Subcutaneous abdominal adipose tissue (tissue), 5 donors: ENCODE data around the gene CD99L2.

ENCODE experiments used
- H3K27ac ChIP-seq: one replicate; pipeline ENCODE4 v1.7.0; 2013; ENCODE audit warnings: low read depth, mild to moderate bottlenecking, inconsistent platforms, low read length, moderate library complexity
- H3K27me3 ChIP-seq, 5 donors: one replicate each; pipeline ENCODE4 v1.7.0; 2013; ENCODE audit warnings: low read length in 5 of 5, inconsistent platforms in 1 of 5; ENCODE audit not compliant: control insufficient read depth in 5 of 5, insufficient read depth in 4 of 5
- H3K36me3 ChIP-seq, 5 donors: one replicate each; pipeline ENCODE4 v1.7.0; 2013; ENCODE audit warnings: low read length in 5 of 5; ENCODE audit not compliant: control insufficient read depth in 5 of 5, insufficient read depth in 5 of 5
- H3K4me1 ChIP-seq, 5 donors: one replicate each; pipeline ENCODE4 v1.7.0; 2013; ENCODE audit warnings: low read length in 5 of 5, mild to moderate bottlenecking in 3 of 5, moderate library complexity in 1 of 5; ENCODE audit not compliant: control insufficient read depth in 5 of 5, insufficient read depth in 5 of 5
- H3K4me3 ChIP-seq, 5 donors: one replicate each; pipeline ENCODE4 v1.7.0; 2013; ENCODE audit warnings: low read length in 5 of 5, low read depth in 1 of 5
- H3K9ac ChIP-seq, 5 donors: one replicate each; pipeline ENCODE4 v1.7.0; 2013; ENCODE audit warnings: low read length in 5 of 5, mild to moderate bottlenecking in 4 of 5, moderate library complexity in 3 of 5
- H3K9me3 ChIP-seq, 5 donors: one replicate each; pipeline ENCODE4 v1.7.0; 2013; ENCODE audit warnings: low read length in 5 of 5; ENCODE audit not compliant: control insufficient read depth in 5 of 5
- donor health status: healthy.
- donor health status: healthy.
- donor health status: healthy.
- donor health status: healthy.
- donor health status: healthy.

Gene CD99L2

GRCh38 chrX:150763303-150763797, 135.1 kb downstream of the CD99L2 start:
- no peaks in the 10 kb centered on the region for H3K9me3 ChIP-seq
- H3K27ac ChIP-seq: no peak overlapping the region
- peaks cover 0 to 16% (median 13%) of the 10 kb centered on the region in 5 donors for H3K4me1 ChIP-seq

DNA sequence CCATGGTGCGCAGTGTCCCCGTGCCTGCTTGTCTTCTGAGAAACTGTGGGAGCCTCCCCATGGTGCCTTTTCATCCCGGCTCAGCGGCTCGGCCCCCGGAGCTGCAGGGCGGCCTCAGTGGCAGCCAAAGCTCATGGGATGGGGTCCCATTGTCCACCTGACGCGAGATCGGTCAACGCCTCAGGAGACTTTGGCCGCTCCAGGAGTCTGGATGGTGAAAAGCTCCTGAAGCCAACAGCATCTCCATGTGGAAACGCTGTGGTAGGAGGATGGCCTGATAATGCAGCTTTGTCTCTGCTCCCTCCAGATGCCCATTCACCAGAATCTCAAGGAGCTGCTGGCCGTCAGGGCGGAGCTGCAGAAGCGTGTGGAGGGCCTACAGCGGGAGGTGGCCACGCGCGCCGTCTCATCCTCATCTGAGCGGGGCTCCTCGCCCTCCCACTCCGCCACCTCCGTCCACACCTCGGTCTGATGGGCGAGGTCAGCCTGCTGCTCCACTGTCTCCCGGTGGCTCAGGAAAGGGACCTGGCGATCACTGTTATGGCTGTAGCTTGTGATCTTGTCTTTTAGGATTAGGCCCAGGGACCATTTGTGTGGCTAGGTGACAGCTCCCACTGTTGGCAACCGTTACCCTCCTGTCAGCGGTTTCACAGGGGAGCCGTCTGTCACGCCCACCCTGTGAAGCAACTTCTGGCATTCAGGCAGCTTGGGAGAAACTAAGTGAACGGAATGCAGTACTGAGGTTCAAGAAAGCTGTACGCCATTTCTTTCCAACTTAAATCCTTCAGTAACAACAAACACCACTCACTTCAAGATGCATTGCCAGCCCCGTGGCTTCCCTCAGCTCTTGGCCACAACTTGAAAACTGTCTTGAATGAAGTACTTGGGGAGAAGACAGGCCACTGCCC, 136.0 kb downstream of the CD99L2 start:
- Histone ChIP-seq H3K27ac (no peak overlapping the region), H3K36me3 (peaks cover 0 to 17% (median 14%) of the 10 kb centered on the region in 5 donors), H3K27me3 (peaks cover 0 to 5% (median 0%) of the 10 kb centered on the region in 5 donors), H3K4me3 (no peak overlapping the region), H3K9me3 (no peaks in the 10 kb centered on the region), H3K4me1 (peaks cover 0 to 16% (median 12%) of the 10 kb centered on the region in 5 donors), H3K9ac (no peak overlapping the region)

More at GRCh38 chrX:150763303-150763797, 135.1 kb downstream of the CD99L2 start:
- no peak overlapping the region for H3K4me3 ChIP-seq
- peaks cover 0 to 5% (median 0%) of the 10 kb centered on the region in 5 donors for H3K27me3 ChIP-seq
- H3K9ac ChIP-seq: no peak overlapping the region
- peaks cover 0 to 12% (median 8%) of the 10 kb centered on the region in 5 donors for H3K36me3 ChIP-seq

DNA sequence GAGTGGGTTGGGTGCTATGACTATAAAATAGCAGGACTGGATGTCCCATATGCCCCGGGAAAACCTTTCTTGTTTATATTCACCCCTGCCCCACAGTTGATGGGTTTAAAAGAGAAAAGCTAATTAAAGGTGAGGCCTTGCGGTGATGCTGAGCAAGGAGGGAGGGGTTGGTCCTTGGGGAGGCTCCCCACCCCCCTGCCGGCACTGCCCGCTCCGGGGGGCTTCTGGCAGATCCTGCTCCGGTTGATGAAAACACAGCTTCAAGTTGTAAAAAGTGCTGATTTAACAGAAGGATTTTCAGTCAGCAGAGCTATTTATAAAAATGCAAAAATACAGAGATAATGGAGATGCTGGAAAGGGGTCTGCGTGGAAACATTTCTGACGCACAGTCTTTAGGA, 136.7 kb downstream of the CD99L2 start:
- H3K27ac ChIP-seq: no peak overlapping the region

GRCh38 chrX:150761176-150761818, 137.2 kb downstream of the CD99L2 start:
- Histone ChIP-seq H3K27me3 (peaks cover 0 to 5% (median 0%) of the 10 kb centered on the region in 5 donors), H3K9ac (no peak overlapping the region), H3K9me3 (no peaks in the 10 kb centered on the region), H3K4me1 (peaks cover 0 to 9% (median 3%) of the 10 kb centered on the region in 5 donors), H3K27ac (no peak overlapping the region), H3K36me3 (peaks cover 0 to 24% (median 20%) of the 10 kb centered on the region in 5 donors), H3K4me3 (no peak overlapping the region)

More for the DNA sequence above, 136.7 kb downstream of the CD99L2 start:
- Histone ChIP-seq H3K9me3 (no peaks in the 10 kb centered on the region), H3K4me1 (peaks cover 0 to 9% (median 6%) of the 10 kb centered on the region in 5 donors), H3K36me3 (peaks cover 0 to 23% (median 20%) of the 10 kb centered on the region in 5 donors), H3K4me3 (no peak overlapping the region), H3K9ac (no peak overlapping the region), H3K27me3 (peaks cover 0 to 5% (median 0%) of the 10 kb centered on the region in 5 donors)

DNA sequence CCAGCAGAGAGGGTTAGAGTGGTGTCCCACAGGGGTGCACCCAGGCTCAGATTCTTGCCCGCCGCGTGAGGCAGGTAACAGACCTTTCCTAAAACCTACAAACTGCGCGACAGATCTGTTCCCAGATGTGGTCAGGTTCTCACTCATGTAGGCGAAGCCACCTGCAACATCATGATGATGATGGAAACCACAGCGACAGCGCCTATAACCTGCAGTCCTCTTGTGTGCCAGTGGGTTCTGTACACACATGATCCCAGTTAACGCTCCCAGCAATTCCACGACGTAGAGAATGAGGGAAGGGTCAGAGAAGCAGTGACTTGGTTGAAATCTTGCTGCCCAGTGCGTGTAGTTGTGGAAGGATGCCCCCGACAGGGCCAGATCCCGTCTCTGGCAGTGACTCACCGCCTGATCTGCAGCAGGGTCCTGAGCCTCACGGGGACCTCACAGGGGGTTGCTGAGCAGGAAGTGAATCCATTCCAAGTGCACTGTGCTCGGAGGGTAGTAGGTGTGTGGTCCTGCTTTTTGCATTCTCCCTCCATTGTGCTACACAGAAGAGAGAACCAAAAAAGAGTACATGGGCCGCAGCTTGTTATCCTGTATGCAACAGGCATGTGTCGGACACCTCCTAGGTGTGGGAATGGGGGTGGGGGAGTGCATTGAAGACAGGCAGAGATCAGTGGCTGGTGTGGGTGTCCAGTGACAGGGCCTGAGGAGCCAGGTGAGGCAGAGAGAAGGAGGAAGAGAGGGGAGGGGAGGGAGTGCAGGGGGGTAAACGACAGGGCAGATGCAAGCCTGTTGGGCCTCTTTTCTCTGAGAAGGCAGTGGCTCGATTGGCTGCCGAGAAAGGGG, 138.7 kb downstream of the CD99L2 start:
- H3K9me3 ChIP-seq: no peaks in the 10 kb centered on the region
- H3K27ac ChIP-seq: no peak overlapping the region
- H3K4me1 ChIP-seq: peaks cover 0 to 9% (median 3%) of the 10 kb centered on the region in 5 donors
- no peak overlapping the region for H3K9ac ChIP-seq
- H3K4me3 ChIP-seq: no peak overlapping the region
- H3K36me3 ChIP-seq: peaks cover 0 to 26% (median 14%) of the 10 kb centered on the region in 5 donors
- peaks cover 0 to 5% (median 0%) of the 10 kb centered on the region in 5 donors for H3K27me3 ChIP-seq

DNA sequence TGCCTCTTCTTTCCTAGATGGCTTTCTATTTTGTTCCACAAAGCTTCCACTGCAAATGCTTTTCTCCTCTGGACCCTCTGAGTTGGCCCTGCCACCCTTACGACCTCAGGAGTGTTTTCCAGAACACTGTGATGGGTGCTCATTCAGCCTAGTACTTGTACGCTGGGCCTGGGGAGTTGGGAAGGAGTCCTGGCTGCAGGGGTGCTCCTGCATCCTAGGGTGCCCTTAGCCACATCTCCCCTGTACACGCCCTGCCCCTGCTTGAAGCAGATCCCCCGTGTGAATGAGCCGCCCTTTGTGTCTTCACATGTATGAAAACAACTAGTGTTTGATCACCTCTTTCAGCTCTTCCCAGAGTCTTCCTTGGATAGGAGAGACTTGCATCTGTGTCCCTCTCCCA, 141.1 kb downstream of the CD99L2 start:
- H3K27me3 ChIP-seq: peaks cover 0 to 5% (median 0%) of the 10 kb centered on the region in 5 donors
- H3K9ac ChIP-seq: no peak overlapping the region
- H3K4me1 ChIP-seq: no peaks in the 10 kb centered on the region
- peaks cover 0 to 37% (median 14%) of the 10 kb centered on the region in 5 donors for H3K36me3 ChIP-seq
- H3K27ac ChIP-seq: no peak overlapping the region
- no peak overlapping the region for H3K4me3 ChIP-seq
- no peaks in the 10 kb centered on the region for H3K9me3 ChIP-seq

DNA sequence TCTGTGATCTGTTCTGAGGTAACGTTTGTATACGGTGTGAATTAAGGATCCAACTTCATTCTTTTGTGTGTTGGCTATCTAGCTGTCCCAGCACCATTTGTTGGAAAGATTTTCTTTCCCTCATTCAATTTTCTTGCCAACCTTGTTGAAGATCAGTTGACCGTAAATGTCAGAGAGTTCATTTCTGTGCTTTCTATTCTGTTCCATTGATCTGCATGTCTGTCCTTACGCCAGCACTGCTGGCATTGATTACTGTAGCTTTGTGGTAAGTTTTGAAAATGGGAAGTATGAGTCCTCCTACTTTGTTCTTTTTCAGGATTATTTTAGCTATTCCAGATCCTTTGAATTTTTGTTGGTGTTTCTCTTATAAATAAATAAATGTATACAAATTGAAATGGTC, 144.5 kb downstream of the CD99L2 start:
- Histone ChIP-seq H3K4me1 (no peaks in the 10 kb centered on the region), H3K4me3 (no peak overlapping the region), H3K36me3 (peaks cover 0 to 48% (median 18%) of the 10 kb centered on the region in 5 donors)

GRCh38 chrX:150753357-150753756, 145.1 kb downstream of the CD99L2 start:
- no peaks in the 10 kb centered on the region for H3K27me3 ChIP-seq
- H3K9me3 ChIP-seq: no peaks in the 10 kb centered on the region
- no peak overlapping the region for H3K9ac ChIP-seq
- H3K4me1 ChIP-seq: no peaks in the 10 kb centered on the region
- H3K27ac ChIP-seq: no peak overlapping the region
- H3K36me3 ChIP-seq: peaks cover 0 to 46% (median 18%) of the 10 kb centered on the region in 5 donors
- H3K4me3 ChIP-seq: no peak overlapping the region

More for the DNA sequence above, 144.5 kb downstream of the CD99L2 start:
- Histone ChIP-seq H3K27me3 (no peaks in the 10 kb centered on the region), H3K9ac (no peak overlapping the region), H3K9me3 (no peaks in the 10 kb centered on the region), H3K27ac (no peak overlapping the region)

DNA sequence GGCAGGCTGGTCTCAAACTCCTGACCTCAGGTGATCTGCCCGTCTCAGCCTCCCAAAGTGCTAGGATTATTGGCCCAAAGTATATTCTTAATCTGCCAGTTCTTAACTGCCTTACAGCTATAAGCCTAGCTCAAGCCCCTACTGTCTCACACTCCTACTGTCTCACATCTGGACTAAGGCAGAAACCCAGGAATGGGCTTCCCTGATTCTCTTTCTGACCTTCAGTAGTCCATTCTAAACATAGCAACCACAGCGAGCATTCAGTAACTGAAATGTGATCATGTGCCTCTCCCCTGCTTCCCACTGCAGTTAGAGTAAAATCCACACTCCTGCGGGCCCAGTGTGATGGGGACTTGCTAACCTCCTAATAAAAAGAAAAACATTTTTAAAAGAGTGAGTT, 146.3 kb downstream of the CD99L2 start:
- Histone ChIP-seq H3K27me3 (peaks cover 0 to 2% (median 0%) of the 10 kb centered on the region in 5 donors), H3K4me3 (no peak overlapping the region), H3K9ac (no peak overlapping the region), H3K36me3 (peaks cover 0 to 37% (median 14%) of the 10 kb centered on the region in 5 donors), H3K27ac (no peak overlapping the region), H3K9me3 (no peaks in the 10 kb centered on the region), H3K4me1 (no peaks in the 10 kb centered on the region)
